Measurements from ENCODE around the gene RASSF8. TPM values are rescaled to one million over a fixed set of nuclear protein-coding genes. Genes with fewer than 3 reads are reported as not detected.

Gene RASSF8
- total and polyA plus RNA-seq, 9 of the 15 experiments (the other 6 are each of a cell fraction or from before 2014, with no cell fraction given): 0.01 to 0.36 (median 0.12) TPM; not detected in 1

DNA sequence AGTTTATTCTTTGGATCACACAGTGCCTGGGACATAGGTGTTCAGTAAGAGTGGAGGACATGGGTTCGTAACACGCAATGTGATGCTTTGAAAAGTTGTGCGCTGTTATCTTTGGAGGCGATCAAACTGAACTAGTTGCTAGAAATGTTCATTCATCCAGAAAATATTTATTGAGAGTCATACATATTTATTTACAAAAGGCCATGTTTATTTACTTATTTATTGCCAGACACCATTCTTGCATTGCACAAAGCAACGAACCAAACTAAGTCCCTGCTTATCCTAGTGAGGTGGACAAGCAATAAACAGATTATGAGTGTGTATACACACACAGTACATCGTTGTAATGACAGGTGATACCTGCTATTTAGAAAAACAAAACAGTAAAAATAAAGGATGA, 153.8 kb downstream of the RASSF8 start:
- H3K4me2 ChIP-seq (ENCODE audit: insufficient read depth, low read length): no peak overlapping the region
- H3K4me3 ChIP-seq: no peak overlapping the region
- H3K9ac ChIP-seq (ENCODE audit: insufficient read depth in 1 of 2, low read depth in 2 of 2, low read length in 2 of 2): no peak overlapping the region
- no peaks in the 10 kb centered on the region; a peak in 1 of 5 replicates for H3K27me3 ChIP-seq (ENCODE audit: control insufficient read depth in 2 of 2, insufficient read depth in 2 of 2, low read length in 2 of 2)
- H3K4me1 ChIP-seq (replicated peaks in 1 of 2; ENCODE audit: control insufficient read depth in 2 of 2, insufficient read depth in 2 of 2, low read length in 2 of 2): peaks cover 11 to 18% of the 10 kb centered on the region in 2 experiments; a peak in 4 of 5 replicates
- no peaks in the 10 kb centered on the region for H3K79me2 ChIP-seq (ENCODE audit: control insufficient read depth, insufficient read depth, low read length)
- no peak for TF ChIP-seq THRAP3 (IDR thresholded peaks at IDR 0.05; ENCODE audit: borderline replicate concordance)
- TF ChIP-seq REST (IDR thresholded peaks at IDR 0.05; ENCODE audit: borderline replicate concordance): no peak
- no peak for TF ChIP-seq REST (CRISPR knock-in tag; IDR thresholded peaks at IDR 0.05; ENCODE audit: low read depth)
- TF ChIP-seq, protein P1, sequence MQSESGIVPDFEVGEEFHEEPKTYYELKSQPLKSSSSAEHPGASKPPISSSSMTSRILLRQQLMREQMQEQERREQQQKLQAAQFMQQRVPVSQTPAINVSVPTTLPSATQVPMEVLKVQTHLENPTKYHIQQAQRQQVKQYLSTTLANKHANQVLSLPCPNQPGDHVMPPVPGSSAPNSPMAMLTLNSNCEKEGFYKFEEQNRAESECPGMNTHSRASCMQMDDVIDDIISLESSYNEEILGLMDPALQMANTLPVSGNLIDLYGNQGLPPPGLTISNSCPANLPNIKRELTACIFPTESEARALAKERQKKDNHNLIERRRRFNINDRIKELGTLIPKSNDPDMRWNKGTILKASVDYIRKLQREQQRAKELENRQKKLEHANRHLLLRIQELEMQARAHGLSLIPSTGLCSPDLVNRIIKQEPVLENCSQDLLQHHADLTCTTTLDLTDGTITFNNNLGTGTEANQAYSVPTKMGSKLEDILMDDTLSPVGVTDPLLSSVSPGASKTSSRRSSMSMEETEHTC (IDR thresholded peaks at IDR 0.05): no peak
- TF ChIP-seq DNMT1 (IDR thresholded peaks at IDR 0.05): no peak
- TF ChIP-seq TSC22D4 (tag; IDR thresholded peaks at IDR 0.05): no peak
- TF ChIP-seq MECOM (CRISPR knock-in tag; IDR thresholded peaks at IDR 0.05): no peak
- no peak for TF ChIP-seq MCM7 (IDR thresholded peaks at IDR 0.05)
- TF ChIP-seq MAFK (IDR thresholded peaks at IDR 0.05; ENCODE audit: low read length): no peak
- CTCF ChIA-PET (ENCODE audit: low intra/inter-chr PET ratio): no interaction called here
- intact Hi-C loops (cut with micrococcal nuclease): no loop called here
- H3K36me3 ChIP-seq (ENCODE audit: control insufficient read depth, insufficient read depth, low read length): no peaks in the 10 kb centered on the region
- H3K9me3 ChIP-seq (replicated peaks; ENCODE audit: control insufficient read depth, insufficient read depth, low read depth, low read length): no peaks in the 10 kb centered on the region
- no TSS peak for BruUV-seq (replicated peaks)
- H3K9me1 ChIP-seq (ENCODE audit: control insufficient read depth, insufficient read depth, low read length): no peaks in the 10 kb centered on the region
- H2AFZ ChIP-seq (ENCODE audit: low read depth, low read length): no peak overlapping the region
- H4K20me1 ChIP-seq (replicated peaks; ENCODE audit: control insufficient read depth, insufficient read depth, low read length): no peaks in the 10 kb centered on the region
- ATAC-seq (no peak), FAIRE-seq (no peak), DNase-seq (ENCODE audit: extremely low read depth in 1 of 4, low spot score in 3 of 4) (no peak)
- 72% methylated on average over 6 of the region's 6 CpGs for WGBS (ENCODE audit: insufficient coverage, low coverage, missing lambda C conversion rate)
- in situ Hi-C loops (cut with MboI): no loop called here
- POLR2A ChIA-PET: interaction anchor here (0.9 kb wide), 1 partner anchor 10 kb away, joined by 3 read pairs; no protein-coding TSS in a partner anchor
- no peak overlapping the region for H3K27ac ChIP-seq (ENCODE audit: extremely low read depth, low read depth, low read length)
